ENCODE measurements around the gene TMPRSS3.

DNA sequence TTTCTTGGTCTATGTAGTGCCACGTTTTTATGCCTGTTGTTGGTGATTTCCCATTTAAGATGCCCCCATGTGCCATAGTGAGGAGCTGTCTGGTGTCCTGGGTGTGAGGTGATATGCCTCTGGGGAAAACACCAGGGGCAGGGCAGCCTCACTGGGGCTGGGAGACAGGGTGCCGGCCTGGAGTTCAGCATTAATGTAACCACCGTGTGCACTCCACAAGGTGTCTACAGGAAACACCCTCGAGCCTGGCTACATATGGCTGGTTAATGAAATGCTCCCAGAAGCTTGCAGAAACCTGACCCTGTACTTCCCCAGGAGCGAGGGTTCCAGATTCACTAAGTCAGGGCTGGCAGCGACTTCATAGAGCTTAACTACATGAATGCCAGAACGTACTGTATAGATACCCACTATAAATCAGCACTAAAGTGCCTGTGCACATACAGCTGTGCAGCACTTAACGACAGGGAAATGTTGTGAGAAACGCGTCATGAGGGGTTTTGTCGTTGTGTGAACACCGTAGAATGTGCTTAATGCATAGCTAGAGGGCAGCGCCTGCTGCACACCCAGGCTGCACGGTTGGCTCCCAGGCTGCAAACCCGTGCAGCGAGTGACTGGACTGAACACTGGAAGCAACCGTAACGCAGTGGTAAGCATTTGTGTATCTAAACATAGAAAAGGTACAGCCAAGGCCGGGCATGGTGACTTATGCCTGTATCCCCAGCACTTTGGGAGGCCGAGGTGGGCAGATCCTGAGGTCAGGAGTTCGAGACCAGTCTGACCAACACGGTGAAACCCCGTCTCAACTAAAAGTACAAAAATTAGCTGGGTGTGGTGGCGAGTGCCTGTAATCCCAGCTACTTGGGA lies 55.4 kb downstream of the TMPRSS3 start:
- no peak for TF ChIP-seq JUND (IDR thresholded peaks at IDR 0.05; ENCODE audit: borderline replicate concordance, low read depth, low read length)
- no peak for TF ChIP-seq JUND (tag; IDR thresholded peaks at IDR 0.05; ENCODE audit: borderline replicate concordance, low read depth, low read length)
- TF ChIP-seq DPF2 (IDR thresholded peaks at IDR 0.05) = no peak
- TF ChIP-seq GATAD2A (IDR thresholded peaks at IDR 0.05) = no peak
- no peak for TF ChIP-seq POLR2AphosphoS5 (IDR thresholded peaks at IDR 0.05; ENCODE audit: control insufficient read depth, insufficient read depth, low read depth, low read length)
